Liver (tissue), 9 donors: Measurements from ENCODE around the gene GMPR. TPM values are rescaled to one million over a fixed set of nuclear protein-coding genes. Genes with fewer than 3 reads are reported as not detected.

Experiments used
- DNase-seq: peaks from one replicate; pipeline ENCODE4 v3.0.0-alpha.2; 2017; ENCODE audit warnings: low spot score
- H3K27ac ChIP-seq, 2 donors: one replicate each; pipeline ENCODE4 v1.7.0; 2013; ENCODE audit warnings: inconsistent platforms in 2 of 2, low read length in 2 of 2, control low read depth in 1 of 2, low read depth in 1 of 2, mild to moderate bottlenecking in 1 of 2
- H3K27me3 ChIP-seq, 4 donors: one replicate each; pipeline versions ENCODE4 v1.6.1 to v1.7.0; 2013; ENCODE audit warnings: low read length in 3 of 4, inconsistent platforms in 1 of 4, mild to moderate bottlenecking in 1 of 4, moderate library complexity in 1 of 4; ENCODE audit not compliant: control insufficient read depth in 4 of 4, insufficient read depth in 4 of 4
- H3K36me3 ChIP-seq, 4 donors: one replicate each; pipeline versions ENCODE4 v1.6.1 to v1.7.0; 2013; ENCODE audit warnings: low read length in 3 of 4, mild to moderate bottlenecking in 3 of 4, low read depth in 1 of 4, moderate library complexity in 1 of 4; ENCODE audit not compliant: control insufficient read depth in 4 of 4, insufficient read depth in 3 of 4
- H3K4me1 ChIP-seq, 4 donors: one replicate each; pipeline versions ENCODE4 v1.6.1 to v1.7.0; 2013; ENCODE audit warnings: low read length in 3 of 4, mild to moderate bottlenecking in 3 of 4, moderate library complexity in 1 of 4; ENCODE audit not compliant: control insufficient read depth in 4 of 4, insufficient read depth in 4 of 4
- H3K4me3 ChIP-seq, 3 donors: one replicate each; pipeline versions ENCODE4 v1.6.1 to v1.7.0; 2013; ENCODE audit warnings: low read length in 3 of 3, control low read depth in 1 of 3, low read depth in 1 of 3, mild to moderate bottlenecking in 1 of 3
- H3K9ac ChIP-seq, 2 donors: one replicate each; pipeline ENCODE4 v1.7.0; 2013; ENCODE audit warnings: low read length in 2 of 2, mild to moderate bottlenecking in 2 of 2, moderate library complexity in 2 of 2, control low read depth in 1 of 2, low read depth in 1 of 2
- H3K9me3 ChIP-seq, 4 donors: one replicate each; pipeline versions ENCODE4 v1.6.1 to v1.7.0; 2013; ENCODE audit warnings: low read length in 3 of 4; ENCODE audit not compliant: control insufficient read depth in 4 of 4
- ATF3 ChIP-seq: IDR thresholded peaks from 2 replicates; pipeline ENCODE4 v1.6.1; 2016; ENCODE audit warnings: antibody characterized with exemption
- EGR1 ChIP-seq, 2 donors: IDR thresholded peaks; 2 replicates each; pipeline ENCODE4 v1.6.1; 2016 to 2018; ENCODE audit warnings: antibody characterized with exemption in 2 of 2, low read depth in 2 of 2
- FOXA1 ChIP-seq: IDR thresholded peaks from 2 replicates; pipeline ENCODE4 v1.6.1; 2016; ENCODE audit warnings: antibody characterized with exemption
- FOXA2 ChIP-seq: IDR thresholded peaks from 2 replicates; pipeline ENCODE4 v1.6.1; 2016; ENCODE audit warnings: antibody characterized with exemption
- GABPA ChIP-seq, 2 donors: IDR thresholded peaks in 1 of 2; conservative IDR thresholded peaks in 1 of 2; 2 replicates each; pipeline ENCODE4 v1.6.1; 2016; ENCODE audit warnings: antibody characterized with exemption in 2 of 2, mild to moderate bottlenecking in 1 of 2, moderate library complexity in 1 of 2
- HNF4A ChIP-seq, 2 donors: conservative IDR thresholded peaks; 2 replicates each; pipeline ENCODE4 v1.6.1; 2016; ENCODE audit warnings: antibody characterized with exemption in 2 of 2, mild to moderate bottlenecking in 2 of 2
- HNF4G ChIP-seq: IDR thresholded peaks from 2 replicates; pipeline ENCODE4 v1.6.1; 2016; ENCODE audit warnings: antibody characterized with exemption
- RAD21 ChIP-seq, 2 donors: IDR thresholded peaks; 2 replicates each; pipeline ENCODE4 v1.6.1; 2016; ENCODE audit warnings: antibody characterized with exemption in 2 of 2, mild to moderate bottlenecking in 2 of 2
- RXRA ChIP-seq, 2 donors: IDR thresholded peaks; 2 replicates each; pipeline ENCODE4 v1.6.1; 2017 to 2018; ENCODE audit warnings: antibody characterized with exemption in 2 of 2, mild to moderate bottlenecking in 1 of 2
- SP1 ChIP-seq: IDR thresholded peaks from 2 replicates; pipeline ENCODE4 v1.6.1; 2018; ENCODE audit warnings: antibody characterized with exemption, mild to moderate bottlenecking
- TAF1 ChIP-seq: conservative IDR thresholded peaks from 2 replicates; pipeline ENCODE4 v1.6.1; 2016; ENCODE audit warnings: antibody characterized with exemption, mild to moderate bottlenecking
- YY1 ChIP-seq: IDR thresholded peaks from 2 replicates; pipeline ENCODE4 v1.6.1; 2016; ENCODE audit warnings: antibody characterized with exemption, mild to moderate bottlenecking
- WGBS: extraction: QIAGEN DNeasy Blood & Tissue Kit; methylation state at CpG from one replicate; pipeline ENCODE4 v1.1.7; 2013; 5-methylcytosine and 5-hydroxymethylcytosine counted together
- polyA plus RNA-seq, 2 donors: library from polyadenylated mRNA; stranded (reverse) in 1 of 2; unstranded in 1 of 2; fragments of 200-250 nt in 1 of 2; fragments of >200 nt in 1 of 2; fragmentation: Nextera tagmentation in 1 of 2; extraction: Ambion mirVana in 1 of 2; gene quantifications; one replicate each; pipeline versions ENCODE4 v1.2.1 to v1.2.3, GENCODE V29; 2013 to 2015
- total RNA-seq, 2 donors: library from RNA; depleted of rRNA; stranded (reverse); fragments of >200 nt; gene quantifications; one replicate each; pipeline ENCODE4 v1.2.3, GENCODE V29; 2014
- TF ChIP-seq, protein P1 (sequence below): fragments of 150-350 bp; IDR thresholded peaks from 2 replicates; pipeline ENCODE4 v1.5.1; 2017; ENCODE audit warnings: improper control_type of control experiment, low read depth, low read length; ENCODE audit not compliant: missing input control
- TF ChIP-seq, protein P2 (sequence below): IDR thresholded peaks from 2 replicates; pipeline ENCODE4 v1.6.1; 2016; ENCODE audit warnings: antibody characterized with exemption, mild to moderate bottlenecking
- TF ChIP-seq, protein P3 (sequence below): IDR thresholded peaks from 2 replicates; pipeline ENCODE4 v1.6.1; 2016; ENCODE audit warnings: antibody characterized with exemption
- TF ChIP-seq, protein P4 (sequence below): IDR thresholded peaks from 2 replicates; pipeline ENCODE4 v1.6.1; 2016; ENCODE audit warnings: antibody characterized with exemption
- donor health status: healthy.
- donor health status: healthy.
- donor health status: healthy.
- donor health status: healthy.
- donor health status: healthy.

The GMPR gene
- total and polyA plus RNA-seq, 4 donors = 2.1 to 50.2 (median 4.2) TPM

GRCh38 chr6:16256781-16257180, 18.4 kb downstream of the GMPR start:
- H3K9ac ChIP-seq = no peak overlapping the region
- H3K4me3 ChIP-seq = no peak overlapping the region
- WGBS = 95% methylated on average over 2 of the region's 2 CpGs
- TF ChIP-seq FOXA1 = no peak
- TF ChIP-seq, protein P1, sequence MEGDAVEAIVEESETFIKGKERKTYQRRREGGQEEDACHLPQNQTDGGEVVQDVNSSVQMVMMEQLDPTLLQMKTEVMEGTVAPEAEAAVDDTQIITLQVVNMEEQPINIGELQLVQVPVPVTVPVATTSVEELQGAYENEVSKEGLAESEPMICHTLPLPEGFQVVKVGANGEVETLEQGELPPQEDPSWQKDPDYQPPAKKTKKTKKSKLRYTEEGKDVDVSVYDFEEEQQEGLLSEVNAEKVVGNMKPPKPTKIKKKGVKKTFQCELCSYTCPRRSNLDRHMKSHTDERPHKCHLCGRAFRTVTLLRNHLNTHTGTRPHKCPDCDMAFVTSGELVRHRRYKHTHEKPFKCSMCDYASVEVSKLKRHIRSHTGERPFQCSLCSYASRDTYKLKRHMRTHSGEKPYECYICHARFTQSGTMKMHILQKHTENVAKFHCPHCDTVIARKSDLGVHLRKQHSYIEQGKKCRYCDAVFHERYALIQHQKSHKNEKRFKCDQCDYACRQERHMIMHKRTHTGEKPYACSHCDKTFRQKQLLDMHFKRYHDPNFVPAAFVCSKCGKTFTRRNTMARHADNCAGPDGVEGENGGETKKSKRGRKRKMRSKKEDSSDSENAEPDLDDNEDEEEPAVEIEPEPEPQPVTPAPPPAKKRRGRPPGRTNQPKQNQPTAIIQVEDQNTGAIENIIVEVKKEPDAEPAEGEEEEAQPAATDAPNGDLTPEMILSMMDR = no peak
- TF ChIP-seq RXRA (IDR thresholded peaks at IDR 0.05) = no peak
- TF ChIP-seq, protein P2, sequence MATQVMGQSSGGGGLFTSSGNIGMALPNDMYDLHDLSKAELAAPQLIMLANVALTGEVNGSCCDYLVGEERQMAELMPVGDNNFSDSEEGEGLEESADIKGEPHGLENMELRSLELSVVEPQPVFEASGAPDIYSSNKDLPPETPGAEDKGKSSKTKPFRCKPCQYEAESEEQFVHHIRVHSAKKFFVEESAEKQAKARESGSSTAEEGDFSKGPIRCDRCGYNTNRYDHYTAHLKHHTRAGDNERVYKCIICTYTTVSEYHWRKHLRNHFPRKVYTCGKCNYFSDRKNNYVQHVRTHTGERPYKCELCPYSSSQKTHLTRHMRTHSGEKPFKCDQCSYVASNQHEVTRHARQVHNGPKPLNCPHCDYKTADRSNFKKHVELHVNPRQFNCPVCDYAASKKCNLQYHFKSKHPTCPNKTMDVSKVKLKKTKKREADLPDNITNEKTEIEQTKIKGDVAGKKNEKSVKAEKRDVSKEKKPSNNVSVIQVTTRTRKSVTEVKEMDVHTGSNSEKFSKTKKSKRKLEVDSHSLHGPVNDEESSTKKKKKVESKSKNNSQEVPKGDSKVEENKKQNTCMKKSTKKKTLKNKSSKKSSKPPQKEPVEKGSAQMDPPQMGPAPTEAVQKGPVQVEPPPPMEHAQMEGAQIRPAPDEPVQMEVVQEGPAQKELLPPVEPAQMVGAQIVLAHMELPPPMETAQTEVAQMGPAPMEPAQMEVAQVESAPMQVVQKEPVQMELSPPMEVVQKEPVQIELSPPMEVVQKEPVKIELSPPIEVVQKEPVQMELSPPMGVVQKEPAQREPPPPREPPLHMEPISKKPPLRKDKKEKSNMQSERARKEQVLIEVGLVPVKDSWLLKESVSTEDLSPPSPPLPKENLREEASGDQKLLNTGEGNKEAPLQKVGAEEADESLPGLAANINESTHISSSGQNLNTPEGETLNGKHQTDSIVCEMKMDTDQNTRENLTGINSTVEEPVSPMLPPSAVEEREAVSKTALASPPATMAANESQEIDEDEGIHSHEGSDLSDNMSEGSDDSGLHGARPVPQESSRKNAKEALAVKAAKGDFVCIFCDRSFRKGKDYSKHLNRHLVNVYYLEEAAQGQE = no peak
- no peak for TF ChIP-seq HNF4G
- TF ChIP-seq RAD21 (IDR thresholded peaks at IDR 0.05) = no peak
- H3K27me3 ChIP-seq = no peaks in the 10 kb centered on the region
- H3K4me1 ChIP-seq = no peaks in the 10 kb centered on the region
- no peaks in the 10 kb centered on the region for H3K9me3 ChIP-seq
- no peak overlapping the region for H3K27ac ChIP-seq
- peaks cover 0 to under 1% (median 0%) of the 10 kb centered on the region in 4 donors for H3K36me3 ChIP-seq
- DNase-seq = no peak

DNA sequence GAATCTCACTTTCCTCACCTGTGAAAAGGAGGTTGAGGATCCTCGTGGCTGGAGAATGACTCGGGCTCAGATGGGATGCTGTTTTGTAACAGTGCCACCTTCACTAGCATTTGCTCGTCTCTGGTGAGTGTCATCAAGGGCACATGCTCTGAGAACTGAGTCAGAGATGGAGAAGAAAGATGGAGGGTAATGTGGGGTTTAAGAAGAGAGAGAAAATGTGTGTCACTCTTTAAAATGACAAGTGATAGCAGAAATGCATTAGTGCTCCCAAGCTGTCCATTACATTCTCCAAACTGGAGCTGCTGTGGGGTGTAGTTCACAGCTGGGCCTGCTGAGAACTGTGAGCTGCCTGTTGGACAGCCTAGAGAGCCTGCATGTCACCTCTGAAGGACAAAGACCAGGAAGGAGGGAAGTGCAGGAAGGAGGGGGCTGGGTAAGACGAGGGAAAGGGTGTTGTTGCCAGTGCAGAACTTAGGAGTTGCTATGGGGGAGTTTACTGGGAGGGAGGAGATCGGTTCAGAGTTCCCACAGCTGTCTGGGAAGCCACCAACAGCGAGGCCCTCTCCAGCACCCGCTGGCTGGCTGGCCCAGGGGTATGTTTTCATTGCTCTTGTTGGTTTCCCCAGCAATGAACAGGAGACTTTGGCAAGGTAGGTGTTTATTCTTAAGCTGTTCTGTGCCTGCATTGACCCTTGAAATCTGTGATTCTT, 19.8 kb downstream of the GMPR start:
- TF ChIP-seq HNF4A (conservative IDR thresholded peaks at IDR 0.05) (no peak), TAF1 (no peak)
- TF ChIP-seq, protein P3, sequence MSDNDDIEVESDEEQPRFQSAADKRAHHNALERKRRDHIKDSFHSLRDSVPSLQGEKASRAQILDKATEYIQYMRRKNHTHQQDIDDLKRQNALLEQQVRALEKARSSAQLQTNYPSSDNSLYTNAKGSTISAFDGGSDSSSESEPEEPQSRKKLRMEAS = no peak
- H3K27me3 ChIP-seq = no peaks in the 10 kb centered on the region
- no peak for DNase-seq
- H3K9ac ChIP-seq = no peak overlapping the region
- H3K36me3 ChIP-seq = no peaks in the 10 kb centered on the region
- H3K4me3 ChIP-seq = no peak overlapping the region
- no peaks in the 10 kb centered on the region for H3K9me3 ChIP-seq
- H3K4me1 ChIP-seq = no peaks in the 10 kb centered on the region
- 88% methylated on average over 7 of the region's 7 CpGs for WGBS
- H3K27ac ChIP-seq = no peak overlapping the region

DNA sequence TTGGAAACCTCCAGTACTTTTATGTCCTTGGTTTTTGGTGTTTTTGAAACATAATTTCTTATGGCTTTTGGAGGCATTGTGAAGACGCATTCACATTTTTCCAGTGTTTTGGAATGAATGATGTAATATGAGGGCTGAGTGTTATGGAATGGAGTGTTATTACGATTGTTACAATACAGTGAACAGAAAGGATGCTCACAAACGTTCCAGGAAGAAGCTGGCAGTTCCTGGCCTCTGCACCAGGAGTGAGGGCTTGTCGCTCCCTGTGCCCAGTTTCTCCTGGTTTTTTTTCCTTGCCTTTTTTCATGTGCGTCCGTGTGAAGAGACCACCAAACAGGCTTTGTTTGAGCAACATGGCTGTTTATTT, 20.3 kb downstream of the GMPR start:
- Histone ChIP-seq H3K27me3 (no peaks in the 10 kb centered on the region), H3K4me1 (no peaks in the 10 kb centered on the region), H3K27ac (no peak overlapping the region), H3K36me3 (no peaks in the 10 kb centered on the region), H3K4me3 (no peak overlapping the region), H3K9me3 (no peaks in the 10 kb centered on the region), H3K9ac (no peak overlapping the region)
- 91% methylated on average over 6 of the region's 6 CpGs for WGBS
- DNase-seq = no peak
- TF ChIP-seq GABPA (IDR thresholded peaks at IDR 0.05 in 1 of 2, conservative IDR thresholded peaks at IDR 0.05 in 1 of 2) = no peak
- TF ChIP-seq, protein P1 = no peak
- no peak for TF ChIP-seq EGR1 (IDR thresholded peaks at IDR 0.05; ENCODE audit: low read depth in 2 of 2)
- TF ChIP-seq FOXA2 = no peak
- no peak for TF ChIP-seq SP1
- TF ChIP-seq FOXA1 = no peak
- no peak for TF ChIP-seq HNF4G
- TF ChIP-seq TAF1 = no peak
- TF ChIP-seq YY1 = no peak
- TF ChIP-seq, protein P4, sequence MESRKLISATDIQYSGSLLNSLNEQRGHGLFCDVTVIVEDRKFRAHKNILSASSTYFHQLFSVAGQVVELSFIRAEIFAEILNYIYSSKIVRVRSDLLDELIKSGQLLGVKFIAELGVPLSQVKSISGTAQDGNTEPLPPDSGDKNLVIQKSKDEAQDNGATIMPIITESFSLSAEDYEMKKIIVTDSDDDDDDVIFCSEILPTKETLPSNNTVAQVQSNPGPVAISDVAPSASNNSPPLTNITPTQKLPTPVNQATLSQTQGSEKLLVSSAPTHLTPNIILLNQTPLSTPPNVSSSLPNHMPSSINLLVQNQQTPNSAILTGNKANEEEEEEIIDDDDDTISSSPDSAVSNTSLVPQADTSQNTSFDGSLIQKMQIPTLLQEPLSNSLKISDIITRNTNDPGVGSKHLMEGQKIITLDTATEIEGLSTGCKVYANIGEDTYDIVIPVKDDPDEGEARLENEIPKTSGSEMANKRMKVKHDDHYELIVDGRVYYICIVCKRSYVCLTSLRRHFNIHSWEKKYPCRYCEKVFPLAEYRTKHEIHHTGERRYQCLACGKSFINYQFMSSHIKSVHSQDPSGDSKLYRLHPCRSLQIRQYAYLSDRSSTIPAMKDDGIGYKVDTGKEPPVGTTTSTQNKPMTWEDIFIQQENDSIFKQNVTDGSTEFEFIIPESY = no peak
- TF ChIP-seq ATF3 = no peak
- TF ChIP-seq RAD21 (IDR thresholded peaks at IDR 0.05) = no peak
